K562 (cell line): Measurements from ENCODE around the gene EN1. TPM values are rescaled to one million over a fixed set of nuclear protein-coding genes. Genes with fewer than 3 reads are reported as not detected.

ENCODE experiments used
- ATAC-seq: fragments of 200-7000 bp; cut with Tn5 transposase; 3 replicates; pipeline ENCODE4 v1.9.1; 2020; ENCODE audit warnings: moderate library complexity
- BruUV-seq: library from RNA; stranded (reverse); fragments of 400-500 nt; replicated peaks from 2 replicates; lab custom pipeline; 2021; lab: Mats Ljungman, UMichigan
- CTCF ChIA-PET: fragments of 300-600 bp; formaldehyde crosslinking; extraction: SDS; loops from one replicate; lab custom pipeline; 2021; ENCODE audit warnings: low intra/inter-chr PET ratio; lab: Yijun Ruan, JAX
- POLR2A ChIA-PET: fragments of 300-600, 350-650 bp; sonication (Branson Sonifier 250); formaldehyde crosslinking; extraction: SDS; loops from one replicate; lab custom pipeline; 2021; ENCODE audit warnings: antibody characterized with exemption, inconsistent platforms; lab: Yijun Ruan, JAX
- DNase-seq, 4 experiments: peaks; one replicate each; pipeline versions ENCODE4 v3.0.0 to v3.0.0-alpha.2; 2011 to 2018; ENCODE audit warnings: low spot score in 3 of 4, mixed read lengths in 3 of 4; ENCODE audit errors: extremely low read depth in 1 of 4
- FAIRE-seq: peaks from 2 replicates; lab custom pipeline; 2011; peaks lifted over from hg19 to GRCh38; lab: Jason Lieb, UNC
- H2AFZ ChIP-seq: 2 replicates; pipeline ENCODE4 v1.6.0; 2011; ENCODE audit warnings: low read depth, low read length, control low read depth, inconsistent platforms
- H3K27ac ChIP-seq: fragments of 200-600 bp; 3 replicates; pipeline ENCODE4 v1.8.0; 2011; ENCODE audit warnings: low read depth, mild to moderate bottlenecking, control low read depth, inconsistent platforms, low read length, moderate library complexity, mixed read lengths; ENCODE audit errors: extremely low read depth
- H3K27me3 ChIP-seq, 2 experiments: fragments of 300-600 bp in 1 of 2; 2 replicates in 1 of 2; 3 replicates in 1 of 2; pipeline versions ENCODE4 v1.6.0 to v1.8.0; 2011; ENCODE audit warnings: inconsistent platforms in 2 of 2, low read length in 2 of 2, mild to moderate bottlenecking in 1 of 2, mixed read lengths in 1 of 2, moderate library complexity in 1 of 2; ENCODE audit not compliant: control insufficient read depth in 2 of 2, insufficient read depth in 2 of 2
- H3K36me3 ChIP-seq: fragments of 300-600 bp; 3 replicates; pipeline ENCODE4 v1.8.0; 2011; ENCODE audit warnings: mild to moderate bottlenecking, low read length, inconsistent platforms; ENCODE audit not compliant: control insufficient read depth, insufficient read depth
- H3K4me1 ChIP-seq, 2 experiments: fragments of 200-600 bp in 1 of 2; replicated peaks in 1 of 2; 2 replicates in 1 of 2; 3 replicates in 1 of 2; pipeline versions ENCODE4 v1.5.1 to v1.8.0; 2011; ENCODE audit warnings: inconsistent platforms in 2 of 2, low read length in 2 of 2, mild to moderate bottlenecking in 1 of 2, mixed read lengths in 1 of 2, moderate library complexity in 1 of 2; ENCODE audit not compliant: control insufficient read depth in 2 of 2, insufficient read depth in 2 of 2
- H3K4me2 ChIP-seq: 2 replicates; pipeline ENCODE4 v1.6.1; 2011; ENCODE audit warnings: low read length, control low read depth, inconsistent platforms, mixed read lengths; ENCODE audit not compliant: insufficient read depth
- H3K4me3 ChIP-seq: fragments of 200-600 bp; sonication (generic), shearing (Covaris generic); 2 replicates; pipeline ENCODE4 v1.5.1; 2016; ENCODE audit warnings: control low read depth, inconsistent platforms
- H3K79me2 ChIP-seq: fragments of 200-600 bp; 3 replicates; pipeline ENCODE4 v1.8.0; 2011; ENCODE audit warnings: low read length, inconsistent platforms; ENCODE audit not compliant: control insufficient read depth, insufficient read depth
- H3K9ac ChIP-seq, 2 experiments: 2 replicates each; pipeline versions ENCODE4 v1.6.0 to v1.6.1; 2011; ENCODE audit warnings: low read depth in 2 of 2, low read length in 2 of 2, control low read depth in 1 of 2, inconsistent platforms in 1 of 2, mild to moderate bottlenecking in 1 of 2, mixed read lengths in 1 of 2; ENCODE audit not compliant: insufficient read depth in 1 of 2
- H3K9me1 ChIP-seq: one replicate; pipeline ENCODE4 v1.6.0; 2011; ENCODE audit warnings: inconsistent platforms, mild to moderate bottlenecking, low read length, moderate library complexity; ENCODE audit not compliant: control insufficient read depth, insufficient read depth
- H3K9me3 ChIP-seq: replicated peaks from 2 replicates; pipeline ENCODE4 v1.5.1; 2011; ENCODE audit warnings: low read depth, low read length, inconsistent platforms; ENCODE audit not compliant: control insufficient read depth, insufficient read depth
- H4K20me1 ChIP-seq: replicated peaks from 2 replicates; pipeline ENCODE4 v1.6.1; 2011; ENCODE audit warnings: low read length, inconsistent platforms, mixed read lengths; ENCODE audit not compliant: control insufficient read depth, insufficient read depth
- ARID2 ChIP-seq: fragments of 450-650 bp; IDR thresholded peaks from 2 replicates; pipeline ENCODE4 v1.6.1; 2017; ENCODE audit warnings: antibody characterized with exemption, mild to moderate bottlenecking
- CBFA2T3 ChIP-seq: fragments of 450-650 bp; IDR thresholded peaks from 2 replicates; pipeline ENCODE4 v1.6.1; 2017
- CTBP1 ChIP-seq: fragments of 450-650 bp; IDR thresholded peaks from 2 replicates; pipeline ENCODE4 v1.6.1; 2016; ENCODE audit warnings: borderline replicate concordance
- EWSR1 ChIP-seq: fragments of 450-650 bp; IDR thresholded peaks from 2 replicates; pipeline ENCODE4 v1.6.1; 2018; ENCODE audit warnings: borderline replicate concordance, mild to moderate bottlenecking, low read depth, moderate library complexity; ENCODE audit not compliant: partially characterized antibody
- FOSL1 ChIP-seq: fragments of 200-800 bp; sonication (Bioruptor generic); conservative IDR thresholded peaks from 2 replicates; pipeline ENCODE4 v1.6.1; 2016; ENCODE audit warnings: missing genetic modification characterization, missing compliant biosample characterization
- L3MBTL2 ChIP-seq: fragments of 450-650 bp; IDR thresholded peaks from 2 replicates; pipeline ENCODE4 v1.6.1; 2016; ENCODE audit warnings: mild to moderate bottlenecking, moderate library complexity
- MEF2A ChIP-seq: IDR thresholded peaks from 2 replicates; pipeline ENCODE4 v1.6.1; 2011; ENCODE audit warnings: low read depth, mild to moderate bottlenecking, low read length, moderate library complexity; ENCODE audit not compliant: control insufficient read depth
- MTF1 ChIP-seq: fragments of 250-450 bp; sonication (Bioruptor Pico); IDR thresholded peaks from 2 replicates; pipeline ENCODE4 v1.9.0; 2021; ENCODE audit warnings: moderate library complexity, mild to moderate bottlenecking, inconsistent platforms, borderline replicate concordance
- MXD1 ChIP-seq: fragments of 250-450 bp; sonication (Bioruptor Pico); IDR thresholded peaks from 2 replicates; pipeline ENCODE4 v1.8.0; 2021; ENCODE audit warnings: borderline replicate concordance, mild to moderate bottlenecking, moderate library complexity; ENCODE audit not compliant: poor library complexity, severe bottlenecking
- NCOA1 ChIP-seq: fragments of 450-650 bp; IDR thresholded peaks from 2 replicates; pipeline ENCODE4 v1.6.1; 2016; ENCODE audit warnings: low read depth
- ZNF740 ChIP-seq, 3 experiments: fragments of 200-800 bp in 1 of 3; sonication (Bioruptor generic) in 1 of 3; sonication (generic) in 1 of 3; formaldehyde crosslinking in 1 of 3; IDR thresholded peaks; 2 replicates each; pipeline versions ENCODE4 v1.6.1 to v1.8.0; 2016 to 2022; ENCODE audit warnings: mild to moderate bottlenecking in 2 of 3, missing compliant biosample characterization in 2 of 3, missing genetic modification characterization in 2 of 3, missing genetic modification reagents in 1 of 3
- ZNF780A ChIP-seq: fragments of 250-450 bp; sonication (Bioruptor Pico); IDR thresholded peaks from 2 replicates; pipeline ENCODE4 v1.5.0; 2021; ENCODE audit warnings: mild to moderate bottlenecking
- ZZZ3 ChIP-seq: fragments of 450-650 bp; IDR thresholded peaks from 2 replicates; pipeline ENCODE4 v1.6.1; 2016; ENCODE audit warnings: antibody characterized with exemption, mild to moderate bottlenecking, moderate library complexity
- WGBS: fragments of 100-300 bp; shearing (Covaris generic); methylation state at CpG from one replicate; pipeline ENCODE4 v1.1.6; 2016; ENCODE audit warnings: low coverage, mixed read lengths; ENCODE audit not compliant: insufficient coverage; ENCODE audit errors: missing lambda C conversion rate; 5-methylcytosine and 5-hydroxymethylcytosine counted together
- in situ Hi-C: fragments of 300-500 bp; cut with MboI; formaldehyde crosslinking; loops from 4 replicates; pipeline ENCODE4 v1.15.0; 2018; ENCODE audit warnings: inconsistent platforms, mixed read lengths
- intact Hi-C: fragments of 100-400 bp; cut with micrococcal nuclease; formaldehyde crosslinking; loops from 2 replicates; pipeline ENCODE4 v1.14.2; 2022
- polyA plus RNA-seq, 8 experiments: library from polyadenylated mRNA; depleted of rRNA in 4 of 8; stranded (reverse) in 5 of 8; unstranded in 3 of 8; fragments of >200 nt; fragmentation: Nextera tagmentation in 2 of 8; fragmentation: Illumina TruSeq in 1 of 8; extraction: Ambion mirVana in 2 of 8; extraction: Trizol in 1 of 8; gene quantifications; 2 replicates each; pipeline versions ENCODE4 v1.2.1 to v1.2.3, GENCODE V29; 2011 to 2014; ENCODE audit warnings: inconsistent platforms in 1 of 8, missing spikeins in 1 of 8
- total RNA-seq, 7 experiments: library from RNA; depleted of rRNA in 6 of 7; stranded (reverse); fragments of >200 nt in 6 of 7; fragmentation: Illumina TruSeq in 2 of 7; extraction: Trizol in 2 of 7; gene quantifications; 2 replicates each; pipeline versions ENCODE4 v1.2.1 to v1.2.3, GENCODE V29; 2011 to 2021; ENCODE audit warnings: low replicate concordance in 1 of 7
- TF ChIP-seq, protein P1 (sequence below): fragments of 450-650 bp; formaldehyde crosslinking; IDR thresholded peaks from 2 replicates; pipeline ENCODE4 v1.4.0; 2022; ENCODE audit warnings: missing genetic modification characterization

EN1 gene
- total and polyA plus RNA-seq, 9 of the 15 experiments (the other 6 are each of a cell fraction or from before 2014, with no cell fraction given): 0.06 to 2.0 (median 0.51) TPM

- no peak overlapping the region for H3K27ac ChIP-seq
- H3K9me3 ChIP-seq: no peaks in the 10 kb centered on the region
- FAIRE-seq (no peak), ATAC-seq (no peak), DNase-seq (no peak)
- CTCF ChIA-PET: no interaction called here
- no peak overlapping the region for H3K4me3 ChIP-seq
- in situ Hi-C loops (loop anchor here (5.0 to 10.0 kb wide), 2 partner anchors 634 to 826 kb away; no protein-coding TSS in a partner anchor), intact Hi-C loops (loop anchor here (5.0 kb wide), 2 partner anchors 329 to 659 kb away; no protein-coding TSS in a partner anchor)
- H4K20me1 ChIP-seq: no peaks in the 10 kb centered on the region
- H3K9me1 ChIP-seq: no peaks in the 10 kb centered on the region
- H3K9ac ChIP-seq: no peak overlapping the region
- no peak for TF ChIP-seq CTBP1
- no peak for TF ChIP-seq MEF2A
- no peak for TF ChIP-seq ARID2
- no peak for TF ChIP-seq ZNF740 (CRISPR knock-in tag; IDR thresholded peaks at IDR 0.05)
- no peak for TF ChIP-seq ZNF740 (tag; IDR thresholded peaks at IDR 0.05)
- no peak for TF ChIP-seq MTF1 (CRISPR knock-in tag)
- no peak for TF ChIP-seq ZZZ3
- no peak for TF ChIP-seq ZNF780A (CRISPR knock-in tag)
- TF ChIP-seq FOSL1 (tag): no peak
- no peak for TF ChIP-seq CBFA2T3
- TF ChIP-seq L3MBTL2: no peak
- no peak for TF ChIP-seq EWSR1
- TF ChIP-seq, protein P1, sequence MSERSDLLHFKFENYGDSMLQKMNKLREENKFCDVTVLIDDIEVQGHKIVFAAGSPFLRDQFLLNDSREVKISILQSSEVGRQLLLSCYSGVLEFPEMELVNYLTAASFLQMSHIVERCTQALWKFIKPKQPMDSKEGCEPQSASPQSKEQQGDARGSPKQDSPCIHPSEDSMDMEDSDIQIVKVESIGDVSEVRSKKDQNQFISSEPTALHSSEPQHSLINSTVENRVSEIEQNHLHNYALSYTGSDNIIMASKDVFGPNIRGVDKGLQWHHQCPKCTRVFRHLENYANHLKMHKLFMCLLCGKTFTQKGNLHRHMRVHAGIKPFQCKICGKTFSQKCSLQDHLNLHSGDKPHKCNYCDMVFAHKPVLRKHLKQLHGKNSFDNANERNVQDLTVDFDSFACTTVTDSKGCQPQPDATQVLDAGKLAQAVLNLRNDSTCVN: no peak
- TF ChIP-seq NCOA1: no peak
- no peak for TF ChIP-seq MXD1 (CRISPR knock-in tag)
- H3K4me2 ChIP-seq: no peak overlapping the region
- WGBS: 10% methylated on average over 7 of the region's 7 CpGs
- no peak overlapping the region for H2AFZ ChIP-seq
- H3K27me3 ChIP-seq: peaks cover 0 to 35% of the 10 kb centered on the region in 2 experiments; a peak in 3 of 5 replicates
- H3K79me2 ChIP-seq: no peaks in the 10 kb centered on the region
- H3K36me3 ChIP-seq: no peaks in the 10 kb centered on the region
- POLR2A ChIA-PET: no interaction called here
- no TSS peak for BruUV-seq
- H3K4me1 ChIP-seq: peaks cover 0 to 9% of the 10 kb centered on the region in 2 experiments; a peak in 2 of 5 replicates
Measured at GRCh38 chr2:118861242-118861641, 13.8 kb upstream of the EN1 start.
